GM23338 (cell line): Measurements from ENCODE around the gene CHSY1. TPM values are rescaled to one million over a fixed set of nuclear protein-coding genes. Genes with fewer than 3 reads are reported as not detected.

Experiments
- ATAC-seq: fragments of 200-7000 bp; cut with Tn5 transposase; 3 replicates; pipeline ENCODE4 v1.9.1; 2020
- DNase-seq: peaks from one replicate; pipeline ENCODE4 v3.0.0-alpha.2; 2015; ENCODE audit warnings: low spot score
- H2AFZ ChIP-seq: fragments of 200-600 bp; sonication (generic); 2 replicates; pipeline ENCODE4 v1.8.0; 2016; ENCODE audit warnings: antibody characterized with exemption, mild to moderate bottlenecking, moderate library complexity
- H3F3A ChIP-seq: fragments of 200-600 bp; sonication (generic); replicated peaks from 2 replicates; pipeline ENCODE4 v1.8.0; 2017; ENCODE audit warnings: antibody characterized with exemption, mixed run types, low read depth
- H3K27ac ChIP-seq: fragments of 200-600 bp; sonication (generic); 2 replicates; pipeline ENCODE4 v1.6.1; 2016; ENCODE audit warnings: low read depth
- H3K27me3 ChIP-seq: fragments of 200-600 bp; sonication (generic); 2 replicates; pipeline ENCODE4 v1.8.0; 2016; ENCODE audit warnings: mild to moderate bottlenecking, mixed run types, moderate library complexity; ENCODE audit not compliant: insufficient read depth
- H3K36me3 ChIP-seq: fragments of 200-600 bp; sonication (generic); 2 replicates; pipeline ENCODE4 v1.8.0; 2016; ENCODE audit warnings: mild to moderate bottlenecking; ENCODE audit not compliant: insufficient read depth
- H3K4me1 ChIP-seq: fragments of 200-600 bp; sonication (generic); 2 replicates; pipeline ENCODE4 v1.8.0; 2016; ENCODE audit warnings: mild to moderate bottlenecking, moderate library complexity; ENCODE audit not compliant: insufficient read depth
- H3K4me2 ChIP-seq: fragments of 200-600 bp; sonication (generic); 2 replicates; pipeline ENCODE4 v1.7.1; 2017; ENCODE audit warnings: mixed run types
- H3K4me3 ChIP-seq: fragments of 200-600 bp; sonication (generic); 2 replicates; pipeline ENCODE4 v1.6.1; 2016; ENCODE audit warnings: mixed run types
- H3K79me2 ChIP-seq: fragments of 200-600 bp; sonication (generic); replicated peaks from 2 replicates; pipeline ENCODE4 v1.8.0; 2017; ENCODE audit warnings: mild to moderate bottlenecking; ENCODE audit not compliant: insufficient read depth
- H3K9me2 ChIP-seq: fragments of 200-600 bp; sonication (generic); 2 replicates; pipeline ENCODE4 v1.8.0; 2017; ENCODE audit not compliant: insufficient read depth
- H4K20me1 ChIP-seq: fragments of 200-600 bp; sonication (generic); replicated peaks from 2 replicates; pipeline ENCODE4 v1.8.0; 2017; ENCODE audit warnings: mild to moderate bottlenecking; ENCODE audit not compliant: insufficient read depth
- H3K27ac Mint-ChIP-seq: 2 replicates; pipeline ENCODE4 v1.8.0; 2020; ENCODE audit warnings: inconsistent platforms, mild to moderate bottlenecking, moderate library complexity, mixed read lengths
- H3K27me3 Mint-ChIP-seq: 3 replicates; pipeline ENCODE4 v1.8.0; 2022; ENCODE audit warnings: low read depth, mild to moderate bottlenecking, moderate library complexity, mixed read lengths, inconsistent platforms; ENCODE audit not compliant: insufficient read depth, poor library complexity
- H3K36me3 Mint-ChIP-seq: 3 replicates; pipeline ENCODE4 v1.8.0; 2021; ENCODE audit warnings: low read depth, mild to moderate bottlenecking, inconsistent platforms, moderate library complexity, mixed read lengths
- H3K4me1 Mint-ChIP-seq: 3 replicates; pipeline ENCODE4 v1.8.0; 2020; ENCODE audit warnings: mild to moderate bottlenecking, inconsistent platforms, mixed read lengths
- H3K4me3 Mint-ChIP-seq: 3 replicates; pipeline ENCODE4 v1.8.0; 2021; ENCODE audit warnings: moderate library complexity, mild to moderate bottlenecking, inconsistent platforms, mixed read lengths
- H3K9me3 Mint-ChIP-seq: 3 replicates; pipeline ENCODE4 v1.8.0; 2020; ENCODE audit warnings: moderate library complexity, mild to moderate bottlenecking, inconsistent platforms, mixed read lengths
- ETS1 ChIP-seq: IDR thresholded peaks from 2 replicates; pipeline ENCODE4 v1.6.1; 2016; ENCODE audit warnings: antibody characterized with exemption
- EZH2 ChIP-seq: fragments of 200-600 bp; sonication (generic); IDR thresholded peaks from one replicate; pipeline ENCODE4 v1.8.0; 2017; ENCODE audit warnings: antibody characterized with exemption, mild to moderate bottlenecking, low read depth; ENCODE audit not compliant: unreplicated experiment
- EZH2phosphoT487 ChIP-seq: fragments of 200-600 bp; sonication (generic); IDR thresholded peaks from one replicate; pipeline ENCODE4 v1.8.1; 2018; ENCODE audit warnings: antibody characterized with exemption; ENCODE audit not compliant: unreplicated experiment
- REST ChIP-seq: IDR thresholded peaks from one replicate; pipeline ENCODE4 v1.6.1; 2018; ENCODE audit warnings: antibody characterized with exemption; ENCODE audit not compliant: unreplicated experiment
- ZNF462 ChIP-seq: fragments of 250-450 bp; sonication (Bioruptor Pico); IDR thresholded peaks from 2 replicates; pipeline ENCODE4 v1.5.0; 2020; ENCODE audit warnings: mild to moderate bottlenecking, moderate library complexity
- polyA plus RNA-seq: library from polyadenylated mRNA; unstranded; fragments of >200 nt; fragmentation: Nextera tagmentation; extraction: Ambion mirVana; gene quantifications from 2 replicates; pipeline ENCODE4 v1.2.1, GENCODE V29; 2016
- total RNA-seq: library from RNA; depleted of rRNA; stranded (reverse); fragments of >200 nt; shearing (Covaris generic); gene quantifications from 2 replicates; pipeline ENCODE4 v1.2.3, GENCODE V29; 2014

The CHSY1 gene
- total and polyA plus RNA-seq, 2 experiments from 2014 or later: 9.8 to 47.7 TPM

- Histone ChIP-seq H2AFZ (no peak overlapping the region), H3K27ac (no peak overlapping the region), H3K4me3 (no peak overlapping the region), H3F3A (no peaks in the 10 kb centered on the region), H3K36me3 (no peaks in the 10 kb centered on the region), H3K9me2 (0 out of 2 replicates have a peak, but pooled peaks cover 3% of the 10 kb centered on the region), H4K20me1 (no peaks in the 10 kb centered on the region; the same call in 1 of the 2 replicates), H3K4me2 (no peak overlapping the region), H3K27me3 (no peaks in the 10 kb centered on the region), H3K79me2 (no peaks in the 10 kb centered on the region), H3K4me1 (no peaks in the 10 kb centered on the region)
- H3K4me3 Mint-ChIP-seq: no peak overlapping the region
- H3K36me3 Mint-ChIP-seq: no peaks in the 10 kb centered on the region
- H3K4me1 Mint-ChIP-seq: peaks cover 23% of the 10 kb centered on the region
- TF ChIP-seq EZH2phosphoT487: no peak
- TF ChIP-seq ETS1: no peak
- no peak for TF ChIP-seq REST
- TF ChIP-seq EZH2: no peak
- no peak for TF ChIP-seq ZNF462 (CRISPR knock-in tag)
- no peak overlapping the region for H3K27ac Mint-ChIP-seq
- peaks cover 5% of the 10 kb centered on the region for H3K9me3 Mint-ChIP-seq
- ATAC-seq (no peak), DNase-seq (no peak)
- H3K27me3 Mint-ChIP-seq: peaks cover 13% of the 10 kb centered on the region
These were observed 113.7 kb downstream of the CHSY1 start for GRCh38 chr15:101138086-101138660.
